VCaP (cell line): Measurements from ENCODE around the gene TDO2.

ENCODE experiments used
- H3K27ac ChIP-seq: fragments of 450-650 bp; 2 replicates; pipeline ENCODE4 v1.5.1; 2017
- TF ChIP-seq, protein P1 (sequence below): fragments of 450-650 bp; conservative IDR thresholded peaks from 2 replicates; pipeline ENCODE4 v1.5.1; 2017; ENCODE audit warnings: mild to moderate bottlenecking, moderate library complexity

TDO2 gene

DNA sequence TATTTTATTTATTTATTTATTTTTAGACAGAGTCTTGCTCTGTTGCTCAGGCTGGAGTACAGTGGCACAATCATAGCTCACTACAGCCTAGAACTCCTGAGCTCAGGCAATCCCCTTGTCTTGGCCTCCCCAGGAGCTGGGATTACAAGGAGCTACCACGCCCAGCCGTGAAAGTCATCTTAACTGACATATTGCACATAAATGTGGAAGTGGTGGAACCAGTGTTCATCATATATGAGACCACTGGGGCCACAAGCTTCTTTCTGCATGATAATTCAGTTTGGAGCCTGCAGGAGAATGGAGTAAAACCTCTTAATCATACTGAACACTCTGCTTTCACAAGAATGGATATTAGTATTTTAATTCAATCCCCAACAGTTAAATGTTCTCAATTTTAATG, 62.7 kb downstream of the TDO2 start:
- TF ChIP-seq, protein P1, sequence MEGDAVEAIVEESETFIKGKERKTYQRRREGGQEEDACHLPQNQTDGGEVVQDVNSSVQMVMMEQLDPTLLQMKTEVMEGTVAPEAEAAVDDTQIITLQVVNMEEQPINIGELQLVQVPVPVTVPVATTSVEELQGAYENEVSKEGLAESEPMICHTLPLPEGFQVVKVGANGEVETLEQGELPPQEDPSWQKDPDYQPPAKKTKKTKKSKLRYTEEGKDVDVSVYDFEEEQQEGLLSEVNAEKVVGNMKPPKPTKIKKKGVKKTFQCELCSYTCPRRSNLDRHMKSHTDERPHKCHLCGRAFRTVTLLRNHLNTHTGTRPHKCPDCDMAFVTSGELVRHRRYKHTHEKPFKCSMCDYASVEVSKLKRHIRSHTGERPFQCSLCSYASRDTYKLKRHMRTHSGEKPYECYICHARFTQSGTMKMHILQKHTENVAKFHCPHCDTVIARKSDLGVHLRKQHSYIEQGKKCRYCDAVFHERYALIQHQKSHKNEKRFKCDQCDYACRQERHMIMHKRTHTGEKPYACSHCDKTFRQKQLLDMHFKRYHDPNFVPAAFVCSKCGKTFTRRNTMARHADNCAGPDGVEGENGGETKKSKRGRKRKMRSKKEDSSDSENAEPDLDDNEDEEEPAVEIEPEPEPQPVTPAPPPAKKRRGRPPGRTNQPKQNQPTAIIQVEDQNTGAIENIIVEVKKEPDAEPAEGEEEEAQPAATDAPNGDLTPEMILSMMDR: no peak
- H3K27ac ChIP-seq: no peak overlapping the region

DNA sequence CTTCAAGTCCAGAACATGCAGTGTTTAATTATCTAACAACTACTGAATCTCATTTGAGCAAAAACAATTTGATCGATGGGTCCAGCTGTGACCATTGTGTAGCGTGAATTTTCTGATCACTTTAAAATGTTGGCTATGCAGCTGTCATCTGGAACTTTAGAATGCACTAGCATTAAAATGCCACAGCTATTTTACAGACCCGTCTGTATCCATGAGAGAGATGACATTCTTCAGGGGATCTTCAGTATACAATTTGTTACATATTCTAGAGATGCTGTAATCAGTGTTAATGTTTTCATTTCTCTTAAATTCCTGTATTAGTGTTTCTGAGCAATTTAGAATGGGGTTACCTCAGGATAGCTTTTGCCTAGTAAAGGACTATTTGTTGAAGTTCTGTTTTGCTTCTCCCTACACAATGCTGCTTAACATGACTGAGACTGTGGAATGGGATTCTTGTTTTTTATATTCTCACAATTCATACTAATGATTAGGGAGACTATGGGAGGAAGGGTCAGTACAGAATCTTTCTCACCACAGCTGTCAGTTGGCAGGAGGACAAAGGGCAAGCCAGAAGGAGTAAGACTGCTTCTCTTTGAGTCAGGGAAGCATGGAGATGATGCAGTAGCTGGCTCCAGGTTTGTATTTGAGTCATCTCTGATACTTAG, 63.4 kb downstream of the TDO2 start:
- no peak overlapping the region for H3K27ac ChIP-seq
- TF ChIP-seq, protein P1: no peak
